Ureter (tissue), 1 donor: Measurements from ENCODE around the gene IFI27. TPM values are rescaled to one million over a fixed set of nuclear protein-coding genes. Genes with fewer than 3 reads are reported as not detected.

Source experiments
- DNase-seq: peaks from one replicate; pipeline ENCODE4 v3.0.0-alpha.2; 2020; ENCODE audit warnings: low spot score
- total RNA-seq: library from RNA; stranded (reverse); gene quantifications from one replicate; pipeline ENCODE4 v1.2.4, GENCODE V29; 2023
- donor health status: DM: yes; HTN: yes; CAD: no.

The IFI27 gene
- total RNA-seq, 1 donor from 2014 or later = 62.6 TPM

GRCh38 chr14:94102768-94103482 lies 7.6 kb upstream of the IFI27 start:
- no peak for DNase-seq

- DNase-seq = no peak
Observed at GRCh38 chr14:94103554-94104150, 6.9 kb upstream of the IFI27 start.

GRCh38 chr14:94104731-94105130 lies 5.8 kb upstream of the IFI27 start:
- no peak for DNase-seq

DNA sequence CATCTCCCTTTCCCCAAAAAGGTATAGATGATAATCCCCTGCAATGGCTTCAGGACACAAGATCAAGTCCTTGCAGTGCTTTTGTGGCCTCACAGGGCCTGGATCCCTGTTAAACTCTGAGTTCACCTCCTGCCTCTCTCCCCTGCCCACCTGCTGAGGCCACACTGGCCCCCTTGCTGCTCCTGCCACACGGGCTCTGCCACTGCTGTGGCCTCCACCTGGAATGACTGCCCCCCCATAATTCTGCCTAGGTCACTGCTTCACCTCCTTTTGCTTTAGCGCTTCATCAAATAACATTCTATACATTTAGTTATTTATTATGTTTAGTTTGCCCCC lies 653 bp upstream of the IFI27 start:
- no peak for DNase-seq

DNA sequence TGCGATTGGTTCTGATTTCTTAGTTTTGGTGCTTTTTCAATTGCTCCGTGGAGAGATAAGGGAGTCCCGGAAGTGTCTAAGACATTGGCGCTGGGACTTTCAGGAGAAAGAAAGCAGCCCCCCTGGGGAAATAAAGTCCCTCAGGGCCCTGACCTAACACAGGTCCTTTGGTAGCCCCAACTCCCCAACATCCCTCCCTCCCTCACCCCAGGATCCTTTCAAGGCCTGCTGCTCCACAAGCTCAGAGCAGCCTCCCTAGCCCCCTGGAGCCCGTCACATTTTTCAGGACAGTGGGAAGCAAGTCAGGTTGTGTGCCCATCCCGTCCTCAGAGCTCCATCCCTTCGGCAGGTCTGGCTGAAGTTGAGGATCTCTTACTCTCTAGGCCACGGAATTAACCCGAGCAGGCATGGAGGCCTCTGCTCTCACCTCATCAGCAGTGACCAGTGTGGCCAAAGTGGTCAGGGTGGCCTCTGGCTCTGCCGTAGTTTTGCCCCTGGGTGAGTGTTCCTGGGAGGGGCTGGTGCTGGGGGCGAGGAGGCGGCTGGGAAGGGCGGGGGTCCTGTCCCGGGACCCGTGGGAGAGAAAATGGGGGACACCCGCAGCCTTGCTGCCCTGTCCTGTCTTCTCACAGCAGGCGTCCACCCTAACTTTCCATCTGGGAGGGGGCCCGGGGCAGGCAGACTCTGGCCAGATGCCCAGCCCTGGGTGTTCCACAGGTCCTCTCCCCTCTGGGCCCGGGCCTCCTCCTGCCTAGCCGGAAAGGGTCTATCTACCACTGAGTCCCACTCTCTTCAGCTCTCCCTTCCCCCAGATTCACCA lies 950 bp downstream of the IFI27 start:
- no peak for DNase-seq

DNA sequence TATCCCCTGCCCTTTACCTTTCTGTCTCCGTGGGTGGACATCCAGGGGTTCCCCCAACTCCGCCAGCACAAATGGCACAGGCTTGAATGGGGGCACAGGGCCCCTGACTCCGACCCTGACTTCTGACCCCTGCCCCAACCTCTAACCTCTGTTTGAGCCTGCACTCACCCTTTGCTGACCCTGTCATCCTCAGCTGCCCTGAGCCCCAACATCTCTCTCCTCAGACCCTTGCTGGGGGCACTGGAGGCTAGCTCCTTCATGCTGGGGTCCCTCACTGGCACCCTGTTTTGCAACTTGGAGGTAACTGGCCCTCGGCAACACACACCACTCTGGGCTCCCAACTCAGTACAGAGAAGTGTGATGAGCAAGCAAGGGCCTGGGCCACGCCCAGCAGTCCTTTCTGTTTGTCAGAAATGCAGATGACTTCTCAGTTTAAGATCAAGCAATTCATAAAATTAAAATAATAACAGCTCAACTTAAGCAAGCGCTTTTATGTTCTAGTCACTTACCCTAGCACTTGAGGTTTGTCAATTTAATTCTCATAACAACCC lies 2.1 kb downstream of the IFI27 start:
- DNase-seq = peak; percentile 27

DNA sequence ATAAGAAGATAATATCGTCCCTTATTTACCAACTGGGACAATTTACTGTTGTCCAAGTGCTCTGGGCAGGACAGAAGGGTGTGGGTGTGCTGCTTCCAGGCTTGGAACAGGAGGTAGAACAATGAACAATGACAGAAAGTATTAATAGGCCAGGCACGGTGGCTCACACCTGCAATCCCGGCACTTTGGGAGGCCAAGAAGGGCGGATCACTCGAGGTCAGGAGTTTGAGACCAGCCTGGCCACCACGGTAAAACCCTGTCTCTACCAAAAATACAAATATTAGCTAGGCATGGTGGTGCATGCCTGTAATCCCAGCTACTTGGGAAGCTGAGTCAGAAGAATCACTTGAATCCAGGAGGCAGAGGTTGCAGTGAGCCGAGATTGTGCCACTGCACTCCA lies 2.5 kb downstream of the IFI27 start:
- no peak for DNase-seq

GRCh38 chr14:94113490-94113889 lies 3.0 kb downstream of the IFI27 start:
- no peak for DNase-seq

GRCh38 chr14:94113908-94114588 lies 3.5 kb downstream of the IFI27 start:
- no peak for DNase-seq

DNA sequence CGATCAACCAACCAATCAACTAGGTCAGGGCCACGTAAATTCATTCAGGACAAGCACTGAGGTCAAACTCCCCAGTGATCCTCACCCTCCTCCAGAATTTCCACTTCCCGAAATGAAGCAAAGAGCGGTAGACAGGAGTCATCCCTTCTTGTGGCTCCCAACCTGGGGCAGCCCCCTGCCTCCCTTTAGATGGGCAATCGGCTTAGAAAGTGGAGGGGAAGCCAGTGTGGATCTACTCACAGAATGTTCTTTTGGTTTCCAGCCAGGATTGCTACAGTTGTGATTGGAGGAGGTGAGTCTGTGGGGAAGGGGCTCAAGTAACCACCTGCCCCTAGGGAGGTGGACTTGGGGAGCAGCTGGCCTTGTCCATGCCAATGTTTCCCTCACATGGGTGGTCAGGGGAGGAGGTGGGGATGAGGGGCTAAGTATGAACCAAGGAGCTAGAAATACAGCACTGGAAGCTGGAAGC lies 4.1 kb downstream of the IFI27 start:
- DNase-seq = no peak

DNA sequence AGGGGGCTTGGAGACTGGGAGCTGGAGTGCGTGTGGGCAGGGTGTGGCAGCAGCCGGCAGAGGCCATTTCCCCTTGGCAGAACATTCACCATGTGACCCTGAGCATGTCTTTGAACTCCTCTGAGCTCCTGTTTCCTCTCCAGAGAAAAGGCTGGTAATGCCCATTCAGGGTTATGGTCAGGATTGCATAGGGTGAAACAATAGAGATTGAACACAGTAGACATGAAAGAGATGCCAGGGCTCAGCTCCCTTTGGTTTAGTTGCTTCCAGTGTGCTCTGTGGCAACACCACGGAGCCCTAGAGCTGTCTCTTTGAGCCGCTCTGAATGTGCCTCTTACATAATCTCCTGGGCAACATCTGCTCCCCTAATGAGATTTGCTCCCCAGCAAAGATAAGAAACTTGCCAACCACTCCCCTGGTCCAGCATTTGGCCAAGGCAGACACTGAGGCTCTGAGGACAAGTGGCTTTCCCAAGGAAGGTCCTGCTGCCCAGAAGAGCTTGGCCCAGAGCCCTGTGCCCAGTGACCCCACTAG lies 4.6 kb downstream of the IFI27 start:
- no peak for DNase-seq

GRCh38 chr14:94115631-94116030 lies 5.1 kb downstream of the IFI27 start:
- no peak for DNase-seq

GRCh38 chr14:94116701-94117100 lies 6.2 kb downstream of the IFI27 start:
- no peak for DNase-seq

- no peak for DNase-seq
Observed at GRCh38 chr14:94117856-94118255, 7.3 kb downstream of the IFI27 start.

- no peak for DNase-seq
Observed at GRCh38 chr14:94119071-94119470, 8.5 kb downstream of the IFI27 start.

- no peak for DNase-seq
Observed at GRCh38 chr14:94120667-94121340, 10.3 kb downstream of the IFI27 start.

DNA sequence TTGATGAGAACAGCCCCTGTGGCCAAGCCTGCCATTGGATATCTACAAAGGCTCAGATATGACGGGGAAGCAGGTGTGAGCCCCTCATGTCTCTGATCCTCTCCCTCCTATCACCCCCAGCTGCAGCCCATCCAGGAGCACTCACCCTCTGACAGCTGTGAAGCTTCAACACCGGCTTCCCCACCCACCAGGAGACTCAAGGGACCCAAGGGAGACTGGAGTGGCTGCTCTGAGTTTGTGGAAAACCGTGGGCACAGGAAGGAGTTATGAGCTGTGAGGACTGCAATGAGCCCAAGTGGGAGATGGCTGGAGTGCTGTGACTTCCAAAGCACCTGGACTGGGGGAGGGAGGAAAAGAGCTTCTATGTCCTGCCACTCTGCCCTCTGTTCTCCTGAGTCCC lies 10.9 kb downstream of the IFI27 start:
- DNase-seq = no peak

- DNase-seq = peak; percentile 31
Observed at GRCh38 chr14:94122438-94122837, 11.9 kb downstream of the IFI27 start.

DNA sequence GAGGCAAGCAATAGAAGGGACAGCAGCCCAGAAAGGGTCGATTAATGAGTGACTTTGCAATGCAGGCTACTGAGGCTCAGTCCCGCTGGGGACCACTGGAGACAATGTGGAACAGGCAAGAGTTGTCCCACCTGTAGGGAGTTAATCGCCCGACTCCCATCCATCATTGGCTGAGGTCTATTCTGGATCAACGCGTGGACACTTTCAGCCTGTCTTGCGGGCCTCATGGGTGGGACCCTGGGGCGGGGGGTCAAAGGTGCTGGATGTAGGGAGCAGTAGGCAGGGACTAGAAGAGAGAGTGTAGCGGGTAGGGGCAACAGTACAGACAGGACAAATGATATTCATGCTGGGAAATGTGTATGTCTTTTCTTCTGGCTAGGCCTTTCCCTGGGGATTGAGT lies 12.8 kb downstream of the IFI27 start:
- DNase-seq = peak; percentile 20

- DNase-seq = peak; percentile 17
Observed at GRCh38 chr14:94123868-94124267, 13.3 kb downstream of the IFI27 start.
